ENCODE data around the gene EDARADD. TPM values are rescaled to one million over a fixed set of nuclear protein-coding genes. Genes with fewer than 3 reads are reported as not detected.
A peak's percentile ranks its signal among the peaks of the same experiment; 100 is the strongest.
"Not testable (repeated sequence)": the region's sequence is repeated elsewhere in the genome, so short reads cannot be mapped to it uniquely, and the experiment has no call there.

EDARADD gene
- total RNA-seq, 2 experiments from 2014 or later = 1.6 TPM

GRCh38 chr1:236450779-236451178 lies 56.7 kb downstream of the EDARADD start:
- DNase-seq = no peak
- H3K4me1 Mint-ChIP-seq = no peaks in the 10 kb centered on the region
- H3K36me3 Mint-ChIP-seq = no peaks in the 10 kb centered on the region
- no peaks in the 10 kb centered on the region for H3K9me3 Mint-ChIP-seq
- H3K27me3 Mint-ChIP-seq = peaks cover 3% of the 10 kb centered on the region
- H3K27ac Mint-ChIP-seq = no peak overlapping the region
- no peak overlapping the region for H3K4me3 Mint-ChIP-seq

- no peaks in the 10 kb centered on the region for H3K4me1 Mint-ChIP-seq
- H3K27ac Mint-ChIP-seq = no peak overlapping the region
- no peaks in the 10 kb centered on the region for H3K9me3 Mint-ChIP-seq
- no peak overlapping the region for H3K4me3 Mint-ChIP-seq
- no peaks in the 10 kb centered on the region for H3K36me3 Mint-ChIP-seq
- peak; percentile 7 for DNase-seq
- peaks cover 3% of the 10 kb centered on the region for H3K27me3 Mint-ChIP-seq
Observed at GRCh38 chr1:236451796-236452373, 57.8 kb downstream of the EDARADD start.

- no peak for DNase-seq
- H3K9me3 Mint-ChIP-seq = no peaks in the 10 kb centered on the region
- H3K4me1 Mint-ChIP-seq = peaks cover 6% of the 10 kb centered on the region
- no peak overlapping the region for H3K4me3 Mint-ChIP-seq
- H3K36me3 Mint-ChIP-seq = no peaks in the 10 kb centered on the region
- H3K27me3 Mint-ChIP-seq = peaks cover 13% of the 10 kb centered on the region
- H3K27ac Mint-ChIP-seq = no peak overlapping the region
Observed at GRCh38 chr1:236455243-236455642, 61.2 kb downstream of the EDARADD start.

- H3K27ac Mint-ChIP-seq = no peak overlapping the region
- H3K36me3 Mint-ChIP-seq = no peaks in the 10 kb centered on the region
- H3K9me3 Mint-ChIP-seq = no peaks in the 10 kb centered on the region
- peaks cover 6% of the 10 kb centered on the region for H3K4me1 Mint-ChIP-seq
- DNase-seq = no peak
- H3K27me3 Mint-ChIP-seq = peaks cover 30% of the 10 kb centered on the region
- no peak overlapping the region for H3K4me3 Mint-ChIP-seq
Observed at GRCh38 chr1:236457775-236458174, 63.7 kb downstream of the EDARADD start.

DNA sequence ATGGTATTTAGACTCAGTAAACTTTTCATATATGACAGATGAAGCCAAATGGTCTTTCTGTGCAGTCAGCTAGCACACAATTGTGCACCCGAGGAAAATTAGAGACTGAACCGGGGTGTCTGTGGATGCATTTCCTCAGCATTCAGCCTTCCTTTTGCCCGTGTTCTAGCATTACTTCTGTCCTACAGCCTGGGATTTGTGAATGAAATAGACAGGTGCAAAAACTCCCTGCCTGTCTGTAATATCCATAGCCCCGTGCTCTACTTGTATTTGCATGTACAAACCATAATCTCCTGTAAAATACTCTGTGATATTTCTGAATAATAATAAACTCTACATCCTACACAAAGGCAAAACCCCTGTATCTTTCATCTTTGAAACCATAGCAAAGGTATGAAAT lies 64.9 kb downstream of the EDARADD start:
- no peak for DNase-seq
- no peak overlapping the region for H3K4me3 Mint-ChIP-seq
- no peak overlapping the region for H3K27ac Mint-ChIP-seq
- H3K27me3 Mint-ChIP-seq = peaks cover 42% of the 10 kb centered on the region
- no peaks in the 10 kb centered on the region for H3K9me3 Mint-ChIP-seq
- no peaks in the 10 kb centered on the region for H3K36me3 Mint-ChIP-seq
- peaks cover 6% of the 10 kb centered on the region for H3K4me1 Mint-ChIP-seq

- Mint-ChIP-seq H3K4me1 (peaks cover 9% of the 10 kb centered on the region), H3K36me3 (no peaks in the 10 kb centered on the region), H3K9me3 (no peaks in the 10 kb centered on the region), H3K27me3 (peaks cover 51% of the 10 kb centered on the region), H3K27ac (no peak overlapping the region), H3K4me3 (no peak overlapping the region)
- DNase-seq = no peak
Observed at GRCh38 chr1:236460103-236460502, 66.0 kb downstream of the EDARADD start.

DNA sequence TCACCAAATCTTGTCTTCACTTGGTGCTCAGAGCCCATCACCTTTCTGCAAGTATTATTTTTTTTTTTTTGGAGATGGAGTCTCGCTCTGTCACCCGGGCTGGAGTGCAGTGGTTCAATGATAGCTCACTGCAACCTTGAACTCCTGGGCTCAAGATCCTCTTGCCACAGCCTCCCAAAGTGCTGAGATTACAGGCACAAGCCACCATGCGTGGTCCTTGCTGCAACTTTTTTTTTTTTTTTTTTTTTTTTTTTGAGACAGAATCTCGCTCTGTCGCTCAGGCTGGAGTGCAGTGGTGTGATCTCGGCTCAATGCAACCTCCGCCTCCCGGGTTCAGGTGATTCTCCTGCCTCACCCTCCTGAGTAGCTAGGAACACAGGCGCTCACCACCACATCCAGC lies 70.1 kb downstream of the EDARADD start:
- not testable (repeated sequence) for H3K9me3 Mint-ChIP-seq, H3K36me3 Mint-ChIP-seq, DNase-seq, H3K4me3 Mint-ChIP-seq, H3K27ac Mint-ChIP-seq
- peaks cover 19% of the 10 kb centered on the region for H3K4me1 Mint-ChIP-seq
- peaks cover 78% of the 10 kb centered on the region for H3K27me3 Mint-ChIP-seq

- peaks cover 71% of the 10 kb centered on the region for H3K27me3 Mint-ChIP-seq
- H3K36me3 Mint-ChIP-seq = no peaks in the 10 kb centered on the region
- no peak for DNase-seq
- H3K27ac Mint-ChIP-seq = no peak overlapping the region
- H3K9me3 Mint-ChIP-seq = no peaks in the 10 kb centered on the region
- H3K4me3 Mint-ChIP-seq = no peak overlapping the region
- H3K4me1 Mint-ChIP-seq = peaks cover 21% of the 10 kb centered on the region
Observed at GRCh38 chr1:236465231-236465958, 71.3 kb downstream of the EDARADD start.

- Mint-ChIP-seq H3K36me3 (no peaks in the 10 kb centered on the region), H3K9me3 (no peaks in the 10 kb centered on the region), H3K27me3 (peaks cover 70% of the 10 kb centered on the region), H3K4me3 (no peak overlapping the region), H3K27ac (no peak overlapping the region), H3K4me1 (peaks cover 21% of the 10 kb centered on the region)
- DNase-seq = no peak
Observed at GRCh38 chr1:236465959-236466303, 71.8 kb downstream of the EDARADD start.

GRCh38 chr1:236467327-236467641 lies 73.2 kb downstream of the EDARADD start:
- Mint-ChIP-seq H3K27ac (no peak overlapping the region), H3K4me1 (peaks cover 21% of the 10 kb centered on the region), H3K4me3 (no peak overlapping the region), H3K27me3 (peaks cover 62% of the 10 kb centered on the region), H3K36me3 (no peaks in the 10 kb centered on the region), H3K9me3 (no peaks in the 10 kb centered on the region)
- DNase-seq = no peak

DNA sequence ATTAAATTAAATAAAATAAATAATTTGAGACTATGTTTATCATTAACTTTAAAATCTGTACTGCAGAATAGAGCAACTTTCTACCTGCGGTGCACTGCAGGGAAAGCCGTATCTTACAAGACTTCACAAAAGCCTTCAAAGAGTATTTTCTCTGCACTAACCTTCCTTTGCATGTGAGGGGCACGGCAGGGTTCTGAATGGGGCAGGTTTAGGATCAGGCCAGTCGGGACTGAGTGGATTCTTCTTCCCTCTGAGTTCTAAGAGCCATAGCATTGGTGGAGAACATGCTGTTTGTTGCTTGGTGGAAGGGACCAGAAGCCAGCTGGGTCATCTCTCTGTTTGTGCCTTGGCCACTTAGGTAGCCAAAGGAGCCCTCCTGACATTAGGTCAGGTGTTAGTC lies 74.5 kb downstream of the EDARADD start:
- Mint-ChIP-seq H3K4me1 (peaks cover 21% of the 10 kb centered on the region), H3K9me3 (no peaks in the 10 kb centered on the region), H3K4me3 (no peak overlapping the region), H3K27ac (no peak overlapping the region), H3K36me3 (no peaks in the 10 kb centered on the region), H3K27me3 (peaks cover 58% of the 10 kb centered on the region)
- no peak for DNase-seq

DNA sequence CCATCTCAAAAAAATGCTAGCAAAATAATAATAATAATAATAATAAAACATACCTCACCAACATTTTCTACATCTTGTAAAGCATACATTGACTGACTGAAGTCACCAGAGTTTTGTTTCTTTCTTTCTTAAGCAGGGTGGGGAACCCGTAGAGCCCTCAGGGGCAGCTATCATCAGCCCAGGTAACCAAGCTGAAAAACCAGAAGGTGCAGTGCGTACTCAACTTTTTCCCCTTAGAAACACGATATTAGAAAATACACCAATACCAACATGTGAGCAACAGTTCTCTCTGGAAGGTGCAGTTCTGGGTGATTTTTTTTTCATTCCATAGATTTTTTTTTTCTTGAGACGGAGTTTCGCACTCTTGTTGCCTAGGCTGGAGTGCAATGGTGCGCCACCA lies 75.4 kb downstream of the EDARADD start:
- Mint-ChIP-seq H3K36me3 (no peaks in the 10 kb centered on the region), H3K27ac (no peak overlapping the region), H3K4me3 (no peak overlapping the region), H3K27me3 (peaks cover 54% of the 10 kb centered on the region), H3K4me1 (peaks cover 21% of the 10 kb centered on the region), H3K9me3 (no peaks in the 10 kb centered on the region)
- DNase-seq = no peak

DNA sequence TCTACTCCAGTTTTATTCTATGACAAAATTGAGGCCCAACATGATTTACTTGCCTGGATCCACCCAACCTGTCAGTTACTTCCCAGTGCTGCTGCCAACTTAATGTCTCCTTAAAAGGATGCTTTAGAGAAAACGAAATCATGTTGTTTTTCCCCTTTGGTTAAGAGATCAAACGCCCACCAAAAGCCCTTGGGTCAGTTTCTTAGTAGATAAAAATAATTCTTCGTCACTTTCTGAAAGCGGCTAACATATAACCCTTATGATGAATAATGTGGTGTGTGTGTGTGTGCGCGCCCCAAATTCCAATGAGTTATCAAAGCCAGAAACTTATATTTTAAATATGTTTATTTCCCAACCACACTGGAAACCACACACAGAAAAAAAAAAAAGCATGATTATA lies 77.0 kb downstream of the EDARADD start:
- Mint-ChIP-seq H3K4me3 (no peak overlapping the region), H3K9me3 (no peaks in the 10 kb centered on the region), H3K36me3 (no peaks in the 10 kb centered on the region), H3K27me3 (peaks cover 40% of the 10 kb centered on the region), H3K4me1 (peaks cover 8% of the 10 kb centered on the region), H3K27ac (no peak overlapping the region)
- DNase-seq = no peak

DNA sequence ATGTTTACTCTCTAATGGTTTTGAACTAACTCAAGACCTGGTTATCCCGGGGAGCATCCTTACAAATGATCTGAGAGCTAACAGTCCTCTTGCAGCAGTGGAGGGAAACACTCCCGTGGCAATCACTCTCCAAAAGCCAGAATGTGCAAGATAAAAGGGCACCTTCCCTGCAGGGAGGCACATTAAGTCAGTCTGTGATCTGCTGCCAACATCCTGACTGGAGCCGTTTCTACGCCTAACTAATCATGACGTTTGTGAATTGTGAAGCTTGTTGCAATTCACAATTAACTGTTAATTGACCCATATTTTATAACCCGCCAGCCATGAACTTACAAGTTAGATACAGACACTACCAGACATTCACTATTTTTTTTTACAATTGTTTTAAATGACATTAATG lies 77.6 kb downstream of the EDARADD start:
- H3K9me3 Mint-ChIP-seq = no peaks in the 10 kb centered on the region
- no peaks in the 10 kb centered on the region for H3K36me3 Mint-ChIP-seq
- no peak overlapping the region for H3K4me3 Mint-ChIP-seq
- H3K27ac Mint-ChIP-seq = no peak overlapping the region
- no peak for DNase-seq
- H3K27me3 Mint-ChIP-seq = peaks cover 35% of the 10 kb centered on the region
- H3K4me1 Mint-ChIP-seq = peaks cover 2% of the 10 kb centered on the region

DNA sequence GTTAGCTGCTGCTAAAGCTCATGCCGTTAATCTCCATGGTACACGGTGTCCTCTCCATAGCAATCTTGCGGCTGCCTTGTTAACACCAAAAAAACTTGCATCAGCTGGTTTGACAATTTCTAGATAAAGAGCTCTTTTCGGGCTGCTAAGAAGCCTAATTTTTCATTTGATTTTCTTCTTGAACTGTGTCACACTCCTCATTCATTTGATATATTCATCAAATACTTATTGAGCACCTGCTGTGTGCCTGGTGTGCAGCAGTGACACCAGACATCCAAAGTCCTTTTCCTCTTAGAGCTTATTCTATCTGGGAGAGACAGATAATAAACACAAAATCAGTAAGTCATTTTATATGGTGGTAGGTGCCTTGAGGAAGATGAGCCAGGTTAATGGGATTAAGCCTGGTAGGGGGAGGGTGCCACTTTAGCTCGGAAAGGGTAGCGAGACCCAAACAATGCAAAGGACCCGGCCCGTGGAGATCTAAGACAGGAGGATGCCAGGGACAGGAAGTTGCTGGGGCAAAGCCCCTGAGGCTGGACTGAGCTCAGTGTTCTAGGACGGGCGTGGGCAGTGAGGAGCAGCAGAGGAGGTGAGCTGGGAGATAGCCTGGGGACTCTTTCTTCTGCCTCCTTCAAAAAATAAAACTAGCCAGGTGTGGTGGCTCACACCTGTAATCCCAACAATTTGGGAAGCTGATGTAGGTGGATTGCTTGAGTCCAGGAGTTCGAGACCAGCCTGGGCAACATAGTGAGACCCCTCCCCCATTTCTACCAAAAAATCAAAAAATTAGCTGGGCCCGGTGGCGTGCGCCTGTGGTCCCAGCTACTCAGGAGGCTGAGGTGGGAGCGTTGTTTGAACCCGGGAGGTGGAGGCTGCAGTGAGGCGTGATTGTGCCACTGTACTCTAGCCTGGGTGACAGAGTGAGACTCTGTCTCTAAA lies 79.0 kb downstream of the EDARADD start:
- H3K9me3 Mint-ChIP-seq = no peaks in the 10 kb centered on the region
- no peak overlapping the region for H3K27ac Mint-ChIP-seq
- H3K4me1 Mint-ChIP-seq = peaks cover 2% of the 10 kb centered on the region
- H3K4me3 Mint-ChIP-seq = no peak overlapping the region
- H3K27me3 Mint-ChIP-seq = peaks cover 32% of the 10 kb centered on the region
- H3K36me3 Mint-ChIP-seq = no peaks in the 10 kb centered on the region
- no peak for DNase-seq

All from activated naive CD8-positive, alpha-beta T cell treated with anti-CD3 and anti-CD28 coated beads for 36 hours (primary cell).